GM12878 (cell line): ENCODE data around the gene KCNJ18.
"Not testable (repeated sequence)": the region's sequence is repeated elsewhere in the genome, so short reads cannot be mapped to it uniquely, and the experiment has no call there.

Experiments used
- CTCF ChIP-seq, 3 experiments: IDR thresholded peaks in 2 of 3; conservative IDR thresholded peaks in 1 of 3; 2 replicates each; pipeline ENCODE4 v1.5.1; 2011; ENCODE audit warnings: low read depth in 3 of 3, low read length in 3 of 3, mild to moderate bottlenecking in 3 of 3, control low read depth in 2 of 3, moderate library complexity in 2 of 3, inconsistent platforms in 1 of 3, mixed read lengths in 1 of 3; ENCODE audit not compliant: control insufficient read depth in 2 of 3, insufficient read depth in 1 of 3; ENCODE audit errors: extremely low read depth in 1 of 3
- EZH2 ChIP-seq: IDR thresholded peaks from 2 replicates; pipeline ENCODE4 v1.6.1; 2012; ENCODE audit warnings: low read depth, mild to moderate bottlenecking, control low read depth, inconsistent platforms, low read length, borderline replicate concordance; ENCODE audit not compliant: control insufficient read depth
- PAX8 ChIP-seq: fragments of 450-650 bp; IDR thresholded peaks from 2 replicates; pipeline ENCODE4 v1.6.1; 2017; ENCODE audit warnings: mild to moderate bottlenecking, moderate library complexity

GRCh38 chr17:21706546-21706945 lies 14.2 kb downstream of the KCNJ18 start:
- TF ChIP-seq EZH2; PAX8; CTCF (IDR thresholded peaks at IDR 0.05 in 2 of 3, conservative IDR thresholded peaks at IDR 0.05 in 1 of 3; ENCODE audit: control insufficient read depth in 2 of 3, extremely low read depth in 1 of 3, insufficient read depth in 1 of 3, low read depth in 3 of 3, low read length in 3 of 3): not testable (repeated sequence)
